Stimulated activated CD4-positive, alpha-beta T cell treated with anti-CD3 and anti-CD28 coated beads, Interleukin-1b, Interleukin-23, amount 100 ng/mL, for 4 hours (primary cell): ENCODE measurements around the gene SUN5.

Source experiments
- DNase-seq, 2 donors: peaks; one replicate each; pipeline ENCODE4 v3.0.0-alpha.2; 2020; ENCODE audit warnings: low read depth in 2 of 2

Gene SUN5

DNA sequence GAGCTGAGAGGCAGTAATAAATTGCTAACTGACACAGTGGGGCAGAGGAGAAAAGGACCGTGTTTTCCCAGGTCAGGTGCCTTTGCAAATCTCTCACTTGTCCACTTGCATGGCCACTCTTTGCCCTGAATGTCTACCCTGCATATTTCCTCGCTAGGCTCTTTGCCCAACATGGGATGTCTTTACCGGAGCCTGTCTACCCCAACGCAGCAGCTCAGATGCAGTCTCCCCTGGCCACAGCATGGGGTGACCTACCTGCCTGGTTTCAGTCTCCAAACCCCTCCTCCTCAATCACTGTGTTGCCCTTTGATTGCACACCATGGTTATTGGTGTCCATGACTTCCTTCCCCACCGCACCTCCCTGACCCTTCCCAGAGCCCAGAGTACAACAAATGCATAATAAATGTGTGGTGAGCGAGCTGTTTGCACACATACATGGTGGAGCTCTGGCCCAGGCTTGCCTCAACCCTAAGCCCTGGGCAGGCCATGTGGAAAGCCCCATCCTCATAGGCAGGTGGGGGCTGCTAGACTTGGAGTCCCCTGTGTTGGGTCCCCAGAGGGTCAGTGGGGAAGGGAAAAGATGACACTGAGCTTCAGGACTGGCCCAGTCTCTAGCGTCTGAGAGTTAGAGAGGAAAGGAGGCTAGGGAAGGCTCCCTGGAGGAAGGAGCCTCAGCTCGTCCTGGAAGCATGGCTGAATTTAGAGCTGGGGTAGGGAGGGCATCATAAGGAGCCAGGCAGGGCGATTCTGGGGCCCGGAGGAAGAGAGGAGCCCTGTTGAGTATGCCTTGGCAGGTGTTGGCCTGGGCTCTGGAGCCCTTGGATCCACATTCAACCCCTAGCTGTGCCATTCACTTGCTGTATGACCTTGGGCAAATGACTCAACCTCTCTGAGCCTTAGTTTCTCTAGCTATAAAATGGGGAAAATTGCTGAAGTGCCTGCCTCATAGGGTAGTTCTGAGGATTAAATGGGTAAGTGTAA is 22.8 kb upstream of the SUN5 start:
- DNase-seq, result no peak

DNA sequence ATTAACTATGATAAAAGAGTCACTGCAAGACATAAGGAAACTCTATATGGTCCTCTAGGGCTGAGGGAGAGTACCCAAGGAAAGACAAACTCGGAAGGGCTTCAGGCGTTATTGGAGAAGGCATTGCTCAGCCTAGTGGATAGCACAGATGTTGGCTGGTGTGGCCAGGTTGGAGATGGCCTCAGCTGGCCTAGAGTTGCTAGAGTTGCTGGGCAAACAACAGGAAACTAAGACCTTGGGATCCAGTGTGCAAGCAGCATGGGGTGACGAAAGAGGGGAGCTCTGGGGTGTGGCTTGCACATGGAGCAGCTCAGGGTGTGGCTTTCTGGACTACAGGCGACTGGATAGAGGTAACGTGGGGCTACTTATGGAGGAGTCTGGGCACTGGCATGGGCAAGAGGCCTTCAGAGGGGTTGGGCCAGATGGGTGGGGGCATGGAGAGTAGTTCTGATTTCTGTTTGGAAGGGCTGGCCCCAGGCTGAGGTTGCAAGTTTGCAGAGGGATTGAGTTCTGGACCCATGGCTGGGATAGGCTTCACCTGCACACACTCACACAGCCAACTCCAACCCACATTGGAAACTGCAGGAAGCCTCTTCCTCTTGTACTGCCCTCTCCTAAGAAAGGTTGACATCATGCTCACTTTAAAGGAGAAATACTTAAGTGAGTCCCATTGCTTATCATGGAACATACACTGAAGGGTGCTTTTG is 22.0 kb upstream of the SUN5 start:
- DNase-seq, result no peak

DNA sequence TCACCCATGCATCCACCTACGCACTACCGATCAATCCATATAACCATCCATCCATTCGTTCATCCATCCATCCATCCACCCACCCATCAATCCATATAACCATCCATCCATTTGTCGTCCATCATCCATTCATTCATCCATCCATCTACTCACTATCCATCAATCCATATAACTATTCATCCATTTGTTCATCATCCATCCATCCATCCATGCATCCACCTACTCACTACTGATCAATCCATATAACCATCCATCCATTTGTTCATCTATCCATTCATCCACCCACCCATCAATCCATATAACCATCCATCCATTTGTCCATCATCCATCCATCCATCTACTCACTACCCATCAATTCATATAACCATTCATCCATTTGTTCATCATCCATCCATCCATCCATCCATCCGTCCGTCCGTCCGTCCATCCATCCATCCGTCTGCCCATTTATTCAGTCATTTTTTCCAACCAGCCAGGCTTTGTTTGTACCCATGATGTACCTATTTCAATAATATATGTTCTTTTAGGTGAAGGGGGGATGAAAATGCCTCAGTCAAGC is 21.2 kb upstream of the SUN5 start:
- no peak for DNase-seq

DNA sequence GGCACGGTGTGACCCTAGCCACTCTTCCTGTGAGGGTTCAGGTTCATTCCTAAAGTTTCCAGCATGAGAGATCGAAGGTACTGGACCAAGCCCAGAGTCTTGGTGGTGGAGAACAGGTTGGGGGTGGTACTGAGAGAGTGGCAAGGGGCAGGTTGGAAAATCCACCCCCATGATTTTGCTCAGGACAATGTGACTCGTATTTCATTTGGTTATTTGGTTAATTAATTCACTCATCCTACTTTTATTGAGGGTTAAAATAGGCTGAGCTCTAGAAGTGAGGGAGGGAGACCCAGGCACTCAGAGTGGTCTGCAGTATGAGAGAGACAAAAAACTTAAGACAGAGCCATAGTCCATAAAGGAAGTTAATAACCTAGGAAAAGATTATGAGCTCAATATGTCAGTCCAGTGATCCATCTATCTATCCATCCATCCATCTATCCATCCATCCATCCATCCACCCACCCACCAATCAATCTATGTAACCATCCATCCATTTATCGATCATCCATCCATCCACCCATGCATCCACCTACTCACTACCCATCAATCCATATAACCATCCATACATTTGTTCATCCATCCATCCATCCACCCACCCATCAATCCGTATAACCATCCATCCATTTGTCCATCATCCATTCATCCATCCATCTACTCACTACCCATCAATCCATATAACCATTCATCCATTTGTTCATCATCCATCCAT is 20.5 kb upstream of the SUN5 start:
- DNase-seq, result no peak

DNA sequence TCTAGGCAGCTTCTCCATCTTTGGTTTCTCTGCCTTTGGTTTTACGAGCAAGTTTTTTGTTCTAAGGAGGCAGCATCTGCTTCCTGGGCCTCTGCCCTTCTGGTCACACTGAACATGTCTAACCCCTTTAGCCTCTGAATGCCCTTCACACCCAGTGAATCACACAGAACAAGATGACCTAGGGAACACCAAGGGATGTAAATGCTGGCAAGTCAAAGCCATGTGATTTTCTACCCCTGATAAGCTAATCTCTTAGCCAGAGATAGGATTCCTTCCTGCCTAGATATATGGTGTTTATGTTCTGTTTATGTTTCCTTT is 20.0 kb upstream of the SUN5 start:
- DNase-seq, result no peak

DNA sequence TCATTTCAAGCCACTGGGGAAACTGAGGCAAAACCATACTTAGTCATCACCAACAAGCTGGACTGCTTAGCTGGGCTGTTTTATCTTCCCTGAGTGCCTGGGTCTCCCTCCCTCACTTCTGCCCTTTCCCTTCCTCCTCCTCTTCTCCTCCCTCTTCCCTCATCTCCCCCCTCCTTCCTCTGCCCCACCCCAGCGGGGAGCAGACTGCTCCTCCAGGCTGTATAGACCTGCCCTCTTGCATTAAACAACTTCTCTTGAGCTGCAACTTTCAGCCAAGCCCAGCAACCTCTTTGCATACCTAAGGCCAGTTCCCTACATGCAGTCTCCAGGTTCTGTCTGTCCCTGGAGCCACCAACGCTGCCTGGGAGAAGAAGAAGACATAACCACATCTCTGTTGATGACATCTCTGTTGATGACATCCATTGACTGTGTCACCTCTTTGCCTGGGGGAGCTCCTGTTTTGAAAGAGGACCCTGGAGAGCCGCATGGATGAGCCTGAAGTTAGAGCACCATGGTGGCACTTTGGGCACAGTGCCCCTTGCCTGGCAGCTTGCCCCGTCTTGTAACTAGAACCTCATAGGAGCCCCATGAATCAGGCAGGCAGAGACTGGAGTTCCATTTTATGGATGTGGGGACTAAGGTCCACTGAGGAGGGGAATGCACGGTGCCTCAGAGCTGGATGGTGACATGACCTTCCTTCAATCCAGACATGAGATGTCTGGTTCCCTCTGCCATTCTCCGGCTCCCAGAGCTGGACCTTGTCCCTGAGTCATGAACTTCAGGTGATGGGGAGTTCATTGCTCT is 19.4 kb upstream of the SUN5 start:
- no peak for DNase-seq

DNA sequence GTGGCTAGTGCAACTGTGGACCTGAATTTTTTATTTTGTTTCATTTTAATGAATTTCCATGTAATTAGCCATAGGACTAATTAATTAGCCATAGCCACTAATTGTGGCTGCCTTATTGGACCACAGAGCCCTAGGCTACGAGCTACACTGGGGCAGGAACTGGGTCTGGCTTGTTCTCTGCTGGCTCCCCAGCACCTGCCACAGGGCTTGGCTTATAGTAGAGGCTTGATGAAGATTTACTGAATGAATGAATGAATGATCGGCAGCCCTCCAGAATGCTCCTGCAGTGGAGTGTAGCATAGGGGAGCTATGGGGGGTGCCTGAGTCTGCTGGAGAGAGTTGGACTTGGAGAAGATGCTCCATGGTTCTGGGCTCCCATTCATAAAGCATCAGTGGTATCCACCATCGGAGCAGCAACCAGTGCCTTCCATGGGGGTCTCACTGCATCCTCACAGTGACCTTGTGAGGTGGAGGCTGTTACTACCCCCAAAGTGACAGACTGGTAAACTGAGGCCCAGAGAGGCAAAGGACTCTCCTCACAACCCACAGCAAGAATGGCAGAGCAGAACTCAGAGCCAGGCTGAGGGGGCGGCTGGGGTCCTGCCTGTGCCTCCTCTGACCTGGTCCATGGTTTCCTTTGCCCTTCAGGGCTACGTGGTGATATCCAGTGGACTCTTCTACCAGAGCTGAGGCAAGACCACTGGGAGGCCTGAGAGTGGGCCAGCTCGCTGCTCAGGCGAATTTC is 18.6 kb upstream of the SUN5 start:
- no peak for DNase-seq

DNA sequence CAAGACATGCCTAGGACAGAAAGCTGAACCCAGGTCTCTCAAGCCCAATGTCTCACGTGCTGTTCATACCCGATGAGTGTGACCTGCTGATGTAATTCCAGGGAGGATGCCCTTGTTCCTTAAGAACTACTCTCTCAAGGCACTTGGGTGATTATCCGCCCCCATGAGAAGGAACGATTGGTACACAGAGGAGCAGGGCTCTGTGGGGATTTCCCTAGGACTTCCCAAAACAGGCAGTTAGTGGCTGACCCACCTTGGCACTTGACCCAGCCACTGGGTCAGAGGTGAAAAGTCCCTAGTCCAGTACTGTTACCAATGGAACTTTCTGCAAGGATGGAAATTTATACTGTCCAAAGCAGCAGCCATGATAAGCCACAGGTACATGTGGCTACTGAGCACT is 18.1 kb upstream of the SUN5 start:
- no peak for DNase-seq

DNA sequence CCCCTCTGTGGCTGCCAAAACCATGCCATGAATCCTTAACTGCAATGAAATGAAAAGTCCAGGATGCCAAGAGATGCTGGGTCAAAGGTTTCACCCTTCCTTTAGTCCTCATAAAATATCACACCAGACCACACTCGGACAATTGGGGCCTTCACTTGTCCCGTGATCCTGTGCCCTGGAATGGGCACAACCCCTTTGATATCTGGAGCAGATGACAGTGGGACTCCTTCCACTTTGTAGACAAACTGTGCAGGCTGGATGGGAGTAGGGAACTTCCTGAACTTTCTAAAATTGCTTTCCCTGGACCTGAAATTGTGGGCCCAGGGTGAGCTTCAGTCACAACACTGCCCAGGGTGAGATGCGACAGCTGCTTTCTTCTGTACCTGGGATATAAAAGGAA is 17.6 kb upstream of the SUN5 start:
- no peak for DNase-seq

DNA sequence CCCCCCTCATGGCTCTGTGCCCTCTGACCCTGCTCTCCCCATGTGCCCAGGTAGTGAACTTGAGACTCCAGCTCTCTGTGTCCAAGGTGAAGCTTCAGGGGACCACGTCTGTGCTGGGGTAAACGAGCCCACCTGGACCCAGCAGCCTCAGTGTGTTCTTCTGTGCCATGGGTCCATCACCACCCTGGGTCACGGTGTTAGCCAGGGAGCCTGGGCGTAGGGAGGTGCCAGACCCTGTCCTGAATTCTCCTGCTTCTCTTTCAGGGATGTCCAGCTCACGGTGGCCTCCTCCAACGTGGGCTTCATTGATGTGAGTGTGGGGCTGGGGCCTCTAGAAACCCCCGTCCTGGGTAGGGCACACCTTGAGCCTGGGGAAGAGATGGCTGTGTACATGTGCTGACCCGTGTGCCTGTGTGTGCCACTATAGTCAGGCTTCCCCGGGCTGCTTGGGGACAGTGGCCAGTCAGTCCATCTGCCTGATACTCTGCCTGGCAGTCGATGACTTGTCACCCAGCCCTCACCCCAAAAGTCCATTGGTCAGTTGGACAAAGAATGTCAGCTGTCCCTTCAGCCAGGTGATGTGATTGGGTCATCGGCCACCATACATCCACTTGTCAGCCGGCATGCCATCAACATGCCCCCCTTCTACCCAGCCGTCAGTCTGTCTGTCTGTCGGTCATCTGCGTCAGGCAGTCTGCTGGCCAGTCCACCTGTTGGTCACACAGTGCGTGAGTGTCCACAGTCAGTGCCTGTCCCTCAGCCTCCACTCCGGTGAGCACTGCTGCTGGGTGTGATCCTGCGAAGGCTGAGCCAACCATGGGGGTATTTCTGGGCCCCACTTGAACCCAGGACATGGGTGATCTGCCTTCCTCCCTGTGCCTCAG is 16.3 kb upstream of the SUN5 start:
- DNase-seq, result no peak

DNA sequence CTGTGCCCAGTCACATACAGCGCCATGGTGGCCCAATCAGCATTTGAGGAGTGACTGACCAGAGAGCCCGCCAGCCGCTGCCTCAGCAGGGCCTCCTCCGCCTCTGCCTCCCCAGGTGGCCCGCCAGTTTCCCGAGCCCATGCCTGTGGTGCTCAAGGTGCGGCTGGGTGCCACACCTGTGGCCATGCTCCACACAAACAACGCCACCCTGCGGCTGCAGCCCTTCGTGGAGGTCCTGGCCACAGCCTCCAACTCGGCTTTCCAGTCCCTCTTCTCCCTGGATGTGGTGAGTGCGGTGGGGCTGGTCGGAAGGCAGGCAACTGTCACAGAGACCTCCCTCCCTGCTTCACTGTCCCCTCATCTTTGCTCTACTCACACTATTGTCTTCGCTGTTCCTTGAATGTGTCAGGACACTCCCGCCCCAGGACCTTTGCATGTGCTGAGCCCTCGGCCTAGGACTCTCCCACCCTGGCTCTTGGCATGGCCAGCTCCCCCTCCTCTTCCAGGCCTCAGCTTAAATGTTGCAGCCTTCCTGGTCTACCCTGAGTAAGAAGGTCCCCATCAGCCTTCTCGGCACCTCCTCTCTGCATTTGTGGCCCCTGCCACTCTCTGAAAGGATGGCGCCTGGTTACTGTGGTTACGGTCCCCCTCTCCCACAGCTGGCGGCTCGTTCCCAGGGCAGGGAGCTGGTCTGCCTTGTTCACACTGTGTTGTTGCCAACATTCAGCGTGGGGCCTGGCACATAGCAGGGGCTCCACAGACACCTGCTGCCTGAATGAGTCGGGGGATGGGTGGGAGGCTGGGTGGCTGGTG is 15.4 kb upstream of the SUN5 start:
- no peak for DNase-seq

DNA sequence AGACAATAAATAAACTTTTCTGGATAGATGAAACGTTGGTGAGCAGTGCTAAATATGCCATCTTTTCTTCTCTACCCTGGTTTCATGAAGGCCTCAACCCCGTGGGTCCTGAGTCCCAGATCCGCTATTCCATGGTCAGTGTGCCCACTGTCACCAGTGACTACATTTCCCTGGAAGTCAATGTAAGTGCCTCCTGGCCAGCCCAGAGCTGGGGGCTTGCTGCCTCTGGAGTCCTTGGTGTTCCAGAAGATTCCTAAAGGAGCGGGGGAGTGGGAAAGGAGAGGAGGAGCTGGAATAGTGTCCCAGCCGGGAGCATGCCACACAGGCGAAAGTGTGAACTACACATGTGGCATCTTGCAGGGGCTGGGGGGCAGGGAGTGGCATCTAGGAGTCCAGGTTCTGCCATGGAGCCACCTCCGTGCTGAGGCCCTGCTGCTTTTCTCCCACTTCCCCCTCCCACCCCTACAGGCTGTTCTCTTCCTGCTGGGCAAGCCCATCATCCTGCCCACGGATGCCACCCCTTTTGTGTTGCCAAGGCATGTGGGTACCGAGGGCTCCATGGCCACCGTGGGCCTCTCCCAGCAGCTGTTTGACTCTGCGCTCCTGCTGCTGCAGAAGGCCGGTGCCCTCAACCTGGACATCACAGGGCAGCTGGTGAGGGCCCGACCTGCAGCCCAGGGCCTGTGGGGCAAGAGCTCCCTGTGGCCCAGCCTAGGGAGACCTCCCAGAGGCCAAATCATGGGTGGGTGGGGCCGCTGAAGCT is 14.1 kb upstream of the SUN5 start:
- DNase-seq, result no peak

DNA sequence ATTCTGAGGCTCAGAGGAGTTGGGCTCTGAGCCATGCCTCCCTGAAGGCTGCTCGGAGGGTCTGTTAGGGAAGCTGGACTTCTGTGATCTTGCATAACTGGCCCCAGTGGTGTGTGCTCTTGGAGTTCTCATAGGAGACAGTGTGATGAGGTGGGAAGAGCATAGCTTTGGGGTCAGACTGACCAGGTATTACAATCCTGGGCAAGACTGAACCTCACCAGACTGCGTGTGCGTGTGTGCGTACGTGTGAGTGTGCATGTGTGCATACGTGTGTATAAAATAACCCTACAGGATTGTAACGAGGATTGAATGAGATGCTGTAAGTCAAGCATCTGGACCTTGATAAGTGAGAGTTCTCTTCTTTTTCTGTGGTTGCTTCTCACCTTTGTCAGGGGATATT is 13.3 kb upstream of the SUN5 start:
- DNase-seq, result no peak

DNA sequence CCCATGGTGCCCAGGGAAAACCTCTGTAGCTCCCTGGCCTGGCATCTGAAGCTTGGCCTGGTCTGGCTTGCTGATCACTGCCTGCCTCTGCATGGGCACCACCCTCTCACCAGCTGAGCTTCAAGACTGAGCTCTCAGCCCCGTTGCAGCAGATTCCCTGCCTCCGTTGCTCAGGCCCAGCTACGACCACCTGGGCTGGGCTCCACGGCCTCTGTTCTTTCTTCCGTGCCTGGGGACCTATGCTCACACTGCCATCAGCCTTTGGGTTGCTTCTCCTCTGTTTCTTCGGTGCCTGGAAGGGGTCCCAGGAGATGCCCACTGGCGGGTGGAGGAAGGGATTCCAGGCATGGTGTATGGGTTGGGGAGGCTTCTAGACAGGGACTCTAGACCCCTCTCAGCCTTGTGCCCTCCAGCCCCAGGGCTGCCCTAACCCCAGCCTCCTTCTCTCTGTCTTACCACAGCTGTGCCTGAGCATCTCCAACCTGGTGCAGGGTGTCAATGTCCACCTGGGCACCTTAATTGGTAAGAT is 12.4 kb upstream of the SUN5 start:
- no peak for DNase-seq

DNA sequence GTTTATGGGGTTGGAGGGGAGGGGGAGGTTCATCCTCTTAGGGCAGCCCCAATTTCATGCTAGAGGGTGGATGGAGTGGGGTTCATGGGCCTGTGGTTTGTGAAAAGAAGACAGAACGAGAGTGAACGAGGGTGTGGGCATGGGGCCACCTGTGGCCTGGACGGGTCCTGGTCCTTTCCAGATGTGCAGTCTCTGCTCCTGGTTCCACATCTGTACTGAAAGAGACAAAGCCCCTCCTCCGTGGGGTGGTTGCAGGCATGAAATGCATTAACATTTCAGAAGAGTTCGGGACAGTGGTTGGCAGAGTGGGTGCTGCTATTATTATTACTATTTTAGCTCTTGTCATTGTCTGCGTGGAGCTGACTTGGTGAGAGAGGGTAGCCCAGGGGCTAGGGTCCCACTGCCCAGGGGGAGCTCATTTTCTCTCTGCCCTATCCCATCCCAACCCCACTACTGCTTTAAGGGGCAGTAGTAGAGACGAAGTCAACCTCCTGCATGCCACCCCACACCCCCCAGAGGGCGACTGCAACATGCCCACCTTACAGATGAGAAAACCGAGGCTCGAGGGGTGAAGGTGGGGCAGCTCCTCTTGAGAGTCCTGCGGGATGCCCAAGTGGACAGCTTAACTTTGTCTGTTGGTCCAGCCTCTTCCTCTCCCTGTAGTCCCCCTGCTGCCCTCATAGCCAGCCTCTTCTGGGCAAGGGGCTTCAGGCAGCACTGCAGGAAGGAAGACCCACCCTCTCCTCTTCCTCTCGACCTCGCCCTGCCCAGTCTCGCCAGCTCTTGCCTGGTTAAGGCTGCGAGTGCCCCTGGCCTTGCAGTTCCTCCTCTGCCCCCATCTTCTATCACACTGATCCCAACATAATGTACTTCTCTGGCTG is 11.7 kb upstream of the SUN5 start:
- DNase-seq, result no peak

DNA sequence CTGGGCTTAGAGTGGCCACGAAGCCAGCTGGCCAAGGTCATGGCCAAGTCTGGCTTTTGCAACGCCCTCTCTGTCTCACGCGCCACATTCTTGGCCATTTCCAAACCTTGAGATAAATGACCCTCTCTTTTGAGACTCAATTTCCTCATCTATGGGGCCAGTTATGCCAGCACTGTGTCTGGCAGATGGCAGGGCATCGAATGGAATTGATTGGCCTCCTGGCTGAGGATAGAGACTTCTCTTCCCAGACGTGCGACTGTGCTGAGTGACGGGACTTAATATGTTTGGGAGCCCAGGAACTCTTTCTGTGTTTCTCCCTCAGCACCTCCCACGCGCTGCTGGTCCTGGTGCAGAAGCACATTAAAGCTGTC is 10.9 kb upstream of the SUN5 start:
- DNase-seq, result no peak
